Effector memory CD8-positive, alpha-beta T cell (primary cell): Measurements from ENCODE around the gene ATN1.
"Not testable (repeated sequence)": the region's sequence is repeated elsewhere in the genome, so short reads cannot be mapped to it uniquely, and the experiment has no call there.

Experiments
- ATAC-seq: fragments of 150-1000 bp; cut with Tn5 transposase; replicated peaks from 2 replicates; pipeline ENCODE4 v1.10.0; 2021; ENCODE audit warnings: mild to moderate bottlenecking, moderate library complexity
- DNase-seq, 3 experiments: peaks; one replicate each; pipeline ENCODE4 v3.0.0; 2021
- H3K27ac Mint-ChIP-seq, 2 donors: one replicate each; pipeline ENCODE4 v1.8.0; 2022; ENCODE audit warnings: mild to moderate bottlenecking in 2 of 2, mixed read lengths in 2 of 2, moderate library complexity in 2 of 2
- H3K27me3 Mint-ChIP-seq, 2 donors: one replicate each; pipeline ENCODE4 v1.8.0; 2022; ENCODE audit warnings: mixed read lengths in 2 of 2
- H3K36me3 Mint-ChIP-seq: one replicate; pipeline ENCODE4 v1.8.0; 2022; ENCODE audit warnings: mild to moderate bottlenecking, moderate library complexity, mixed read lengths; ENCODE audit not compliant: insufficient read depth
- H3K4me1 Mint-ChIP-seq, 2 donors: one replicate each; pipeline ENCODE4 v1.8.0; 2022; ENCODE audit warnings: low read depth in 2 of 2, mixed read lengths in 2 of 2
- H3K4me3 Mint-ChIP-seq, 2 donors: one replicate each; pipeline ENCODE4 v1.8.0; 2022; ENCODE audit warnings: mild to moderate bottlenecking in 2 of 2, mixed read lengths in 2 of 2, moderate library complexity in 2 of 2
- H3K9me3 Mint-ChIP-seq, 2 donors: one replicate each; pipeline ENCODE4 v1.8.0; 2022; ENCODE audit warnings: mixed read lengths in 2 of 2
- total RNA-seq, 9 experiments: gene quantifications; one replicate each; lab custom pipeline; 2026; lab: John Stamatoyannopoulos, UW

ATN1 gene
- 10.3 to 19.1 (median 13.4) reads per million in 9 experiments for total RNA-seq

- Mint-ChIP-seq H3K9me3 (no peaks in the 10 kb centered on the region), H3K27me3 (no peaks in the 10 kb centered on the region), H3K4me1 (peaks cover 26 to 37% of the 10 kb centered on the region in 2 donors), H3K36me3 (peaks cover 23% of the 10 kb centered on the region), H3K4me3 (peak within 1 kb of the TSS; percentile 85 to 97), H3K27ac (peak within 1 kb of the TSS; percentile 90 to 99)
- DNase-seq (no peak), ATAC-seq (peak; percentile 43)
Measured at GRCh38 chr12:6927379-6928021, at the start of gene ATN1. ATN1 (plus strand) TSS chr12:6927959; CDS start chr12:6934002, 6,043 bp downstream.

DNA sequence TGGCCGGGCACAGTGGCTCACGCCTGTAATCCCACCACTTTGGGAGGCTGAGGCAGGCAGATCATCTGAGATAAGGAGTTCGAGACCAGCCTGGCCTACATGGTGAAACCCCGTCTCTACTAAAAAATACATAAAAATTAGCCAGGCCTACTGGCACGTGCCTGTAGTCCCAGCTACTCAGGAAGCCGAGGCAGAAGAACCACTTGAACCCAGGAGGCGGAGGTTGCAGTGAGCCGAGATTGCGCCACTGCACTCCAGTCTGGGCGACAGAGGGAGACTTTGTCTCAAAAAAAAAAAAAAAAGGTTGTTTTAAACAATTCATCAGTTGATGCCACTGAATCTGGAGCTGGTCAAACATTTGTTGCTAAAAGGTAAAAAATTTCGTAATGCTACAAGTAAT is 47.9 kb upstream of the ATN1 start:
- H3K4me3 Mint-ChIP-seq, ATAC-seq, H3K4me1 Mint-ChIP-seq, H3K27me3 Mint-ChIP-seq, H3K9me3 Mint-ChIP-seq, H3K36me3 Mint-ChIP-seq, DNase-seq, H3K27ac Mint-ChIP-seq: not testable (repeated sequence)

DNA sequence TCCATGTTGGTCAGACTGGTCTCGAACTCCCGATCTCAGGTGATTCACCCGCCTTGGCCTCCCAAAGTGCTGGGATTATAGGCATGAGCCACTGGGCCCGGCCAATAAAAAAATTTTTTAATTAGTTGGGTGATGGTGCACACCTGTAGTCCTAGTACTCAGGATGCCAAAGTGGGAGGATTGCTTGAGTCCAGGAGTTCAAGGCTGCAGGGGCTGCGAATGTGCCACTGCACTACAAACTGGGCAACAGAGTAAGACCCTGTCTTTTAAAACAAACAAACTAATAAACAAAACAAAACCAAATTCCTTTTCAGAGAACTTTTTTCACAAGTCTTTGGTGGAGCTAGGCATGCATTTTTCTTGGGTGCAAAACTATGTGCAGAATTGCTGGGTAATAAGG is 44.5 kb upstream of the ATN1 start:
- no peaks in the 10 kb centered on the region for H3K4me1 Mint-ChIP-seq
- H3K4me3 Mint-ChIP-seq: no peak overlapping the region
- no peaks in the 10 kb centered on the region for H3K9me3 Mint-ChIP-seq
- ATAC-seq: no peak
- H3K27ac Mint-ChIP-seq: no peak overlapping the region
- DNase-seq: no peak
- no peaks in the 10 kb centered on the region for H3K27me3 Mint-ChIP-seq
- no peaks in the 10 kb centered on the region for H3K36me3 Mint-ChIP-seq

GRCh38 chr12:6883683-6884082 is 44.1 kb upstream of the ATN1 start:
- Mint-ChIP-seq H3K27me3 (no peaks in the 10 kb centered on the region), H3K4me3 (no peak overlapping the region), H3K27ac (no peak overlapping the region), H3K36me3 (no peaks in the 10 kb centered on the region), H3K9me3 (no peaks in the 10 kb centered on the region), H3K4me1 (no peaks in the 10 kb centered on the region)
- ATAC-seq: no peak
- DNase-seq: no peak

GRCh38 chr12:6884539-6884938 is 43.2 kb upstream of the ATN1 start:
- no peaks in the 10 kb centered on the region for H3K36me3 Mint-ChIP-seq
- no peak overlapping the region for H3K4me3 Mint-ChIP-seq
- no peak for DNase-seq

DNA sequence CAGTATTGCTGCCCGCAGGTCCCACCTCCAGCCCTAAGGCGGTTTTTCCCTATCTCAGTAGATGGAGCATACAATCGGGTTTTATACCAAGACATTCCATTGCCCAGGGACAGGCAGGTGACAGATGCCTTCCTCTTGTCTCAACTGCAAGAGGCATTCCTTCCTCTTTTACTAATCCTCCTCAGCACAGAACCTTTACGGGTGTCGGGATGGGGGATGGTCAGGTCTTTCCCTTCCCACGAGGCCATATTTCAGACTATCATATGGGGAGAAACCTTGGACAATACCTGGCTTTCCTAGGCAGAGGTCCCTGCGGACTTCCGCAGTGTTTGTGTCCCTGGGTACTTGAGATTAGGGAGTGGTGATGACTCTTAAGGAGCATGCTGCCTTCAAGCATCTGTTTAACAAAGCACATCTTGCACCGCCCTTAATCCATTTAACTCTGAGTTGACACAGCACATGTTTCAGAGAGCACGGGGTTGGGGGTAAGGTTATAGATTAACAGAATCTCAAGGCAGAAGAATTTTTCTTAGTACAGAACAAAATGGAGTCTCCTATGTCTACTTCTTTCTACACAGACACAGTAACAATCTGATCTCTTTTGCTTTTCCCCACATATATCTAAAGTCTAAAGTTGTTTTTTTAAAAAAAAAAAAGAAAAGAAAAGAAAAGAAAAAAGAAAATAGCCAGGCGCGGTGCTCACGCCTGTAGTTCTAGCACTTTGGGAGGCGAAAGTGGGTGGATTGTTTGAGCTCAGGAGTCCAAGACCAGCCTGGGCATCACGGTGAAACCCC is 41.4 kb upstream of the ATN1 start:
- H3K4me3 Mint-ChIP-seq, DNase-seq, H3K27me3 Mint-ChIP-seq, H3K27ac Mint-ChIP-seq, H3K9me3 Mint-ChIP-seq, ATAC-seq, H3K36me3 Mint-ChIP-seq, H3K4me1 Mint-ChIP-seq: not testable (repeated sequence)

More at GRCh38 chr12:6884539-6884938, 43.2 kb upstream of the ATN1 start:
- H3K27me3 Mint-ChIP-seq: no peaks in the 10 kb centered on the region
- no peak overlapping the region for H3K27ac Mint-ChIP-seq
- ATAC-seq: no peak
- H3K9me3 Mint-ChIP-seq: no peaks in the 10 kb centered on the region
- H3K4me1 Mint-ChIP-seq: no peaks in the 10 kb centered on the region

DNA sequence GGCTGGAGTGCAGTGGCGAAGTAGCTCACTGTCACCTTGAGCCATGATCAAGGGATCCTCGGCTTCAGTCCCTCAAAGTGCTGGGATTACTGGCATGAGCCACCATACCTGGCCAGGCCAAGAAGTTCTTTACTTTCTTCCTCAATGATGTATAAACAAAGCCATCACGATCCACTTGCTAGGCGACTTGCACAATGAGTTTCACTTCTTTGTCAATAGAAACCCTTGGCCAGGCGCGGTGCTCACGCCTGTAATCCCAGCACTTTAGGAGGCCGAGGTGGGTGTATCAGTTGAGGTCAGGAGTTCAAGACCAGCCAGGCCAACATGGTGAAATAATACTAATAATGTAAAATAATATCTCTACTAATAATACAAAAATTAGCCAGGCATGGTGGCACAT is 40.3 kb upstream of the ATN1 start:
- Mint-ChIP-seq H3K4me1 (peaks cover 0 to 11% of the 10 kb centered on the region in 2 donors), H3K27me3 (no peaks in the 10 kb centered on the region), H3K27ac (no peak overlapping the region), H3K36me3 (no peaks in the 10 kb centered on the region), H3K4me3 (no peak overlapping the region), H3K9me3 (no peaks in the 10 kb centered on the region)
- ATAC-seq: no peak
- DNase-seq: no peak

DNA sequence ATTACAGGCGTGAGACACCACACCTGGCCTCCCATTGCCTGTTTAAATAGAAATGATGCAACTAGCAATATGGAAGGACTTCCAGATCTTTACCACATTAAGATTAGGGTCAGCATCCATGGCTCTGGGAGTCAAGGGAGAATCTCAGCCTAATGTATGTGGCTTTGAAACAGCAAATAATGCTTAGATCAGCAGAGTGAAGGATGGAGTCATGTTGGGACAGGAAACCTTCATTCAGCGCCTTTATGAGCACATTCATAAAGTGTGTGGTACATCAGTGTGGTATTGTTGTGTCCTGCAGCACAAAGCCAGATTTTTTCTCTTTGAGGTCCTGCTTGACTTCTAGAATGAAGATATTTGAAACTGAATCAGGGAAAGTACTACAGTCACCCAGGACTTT is 39.4 kb upstream of the ATN1 start:
- Mint-ChIP-seq H3K9me3 (no peaks in the 10 kb centered on the region), H3K27ac (no peak overlapping the region), H3K4me1 (peaks cover 0 to 11% of the 10 kb centered on the region in 2 donors), H3K27me3 (no peaks in the 10 kb centered on the region), H3K4me3 (no peak overlapping the region), H3K36me3 (no peaks in the 10 kb centered on the region)
- ATAC-seq: no peak
- DNase-seq: no peak

- not testable (repeated sequence) for DNase-seq, H3K36me3 Mint-ChIP-seq, H3K4me3 Mint-ChIP-seq, H3K9me3 Mint-ChIP-seq, ATAC-seq, H3K27ac Mint-ChIP-seq, H3K27me3 Mint-ChIP-seq
- peaks cover 0 to 11% of the 10 kb centered on the region in 2 donors for H3K4me1 Mint-ChIP-seq
Measured at GRCh38 chr12:6888794-6889193, 39.0 kb upstream of the ATN1 start.

DNA sequence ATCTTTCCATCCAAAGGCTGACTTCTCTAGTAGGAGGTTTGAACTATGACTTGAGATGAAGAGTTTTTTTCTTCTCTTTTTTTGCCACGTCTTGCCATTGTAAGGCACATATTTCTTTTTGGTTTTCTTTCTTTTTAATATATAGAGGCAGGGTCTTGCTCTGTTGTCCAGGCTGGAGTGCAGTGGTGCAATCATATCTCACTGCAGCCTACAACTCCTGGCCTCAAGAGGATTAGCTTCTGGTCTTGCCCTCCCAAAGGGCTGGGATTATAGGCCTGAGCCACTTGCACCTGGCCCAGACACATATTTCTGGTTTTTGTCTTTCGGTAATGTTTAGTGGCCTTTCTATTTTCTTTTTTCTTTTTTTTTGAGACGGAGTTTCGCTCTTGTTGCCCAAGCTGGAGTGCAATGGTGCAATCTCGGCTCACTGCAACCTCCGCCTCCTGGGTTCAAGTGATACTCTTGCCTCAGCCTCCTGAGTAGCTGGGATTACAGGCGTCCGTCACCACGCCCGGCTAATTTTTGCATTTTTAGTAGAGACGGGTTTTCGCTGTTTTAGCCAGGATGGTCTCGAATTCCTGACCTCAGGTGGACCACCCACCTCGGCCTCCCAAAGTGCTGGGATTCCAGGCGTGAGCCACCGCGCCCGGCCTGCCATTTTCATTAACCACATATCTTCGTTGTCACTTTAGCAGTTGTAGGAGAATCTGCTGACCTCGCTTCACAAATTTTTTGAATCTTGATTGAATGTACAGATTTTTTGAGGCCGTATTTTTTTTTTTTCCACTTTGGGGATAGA is 37.8 kb upstream of the ATN1 start:
- Mint-ChIP-seq H3K27ac (peak overlapping the region in 1 of 2 donors; percentile 96), H3K4me1 (peaks cover 0 to 11% of the 10 kb centered on the region in 2 donors), H3K4me3 (peak overlapping the region; percentile 80 to 89)
- not testable (repeated sequence) for H3K27me3 Mint-ChIP-seq, DNase-seq, H3K9me3 Mint-ChIP-seq, H3K36me3 Mint-ChIP-seq, ATAC-seq

DNA sequence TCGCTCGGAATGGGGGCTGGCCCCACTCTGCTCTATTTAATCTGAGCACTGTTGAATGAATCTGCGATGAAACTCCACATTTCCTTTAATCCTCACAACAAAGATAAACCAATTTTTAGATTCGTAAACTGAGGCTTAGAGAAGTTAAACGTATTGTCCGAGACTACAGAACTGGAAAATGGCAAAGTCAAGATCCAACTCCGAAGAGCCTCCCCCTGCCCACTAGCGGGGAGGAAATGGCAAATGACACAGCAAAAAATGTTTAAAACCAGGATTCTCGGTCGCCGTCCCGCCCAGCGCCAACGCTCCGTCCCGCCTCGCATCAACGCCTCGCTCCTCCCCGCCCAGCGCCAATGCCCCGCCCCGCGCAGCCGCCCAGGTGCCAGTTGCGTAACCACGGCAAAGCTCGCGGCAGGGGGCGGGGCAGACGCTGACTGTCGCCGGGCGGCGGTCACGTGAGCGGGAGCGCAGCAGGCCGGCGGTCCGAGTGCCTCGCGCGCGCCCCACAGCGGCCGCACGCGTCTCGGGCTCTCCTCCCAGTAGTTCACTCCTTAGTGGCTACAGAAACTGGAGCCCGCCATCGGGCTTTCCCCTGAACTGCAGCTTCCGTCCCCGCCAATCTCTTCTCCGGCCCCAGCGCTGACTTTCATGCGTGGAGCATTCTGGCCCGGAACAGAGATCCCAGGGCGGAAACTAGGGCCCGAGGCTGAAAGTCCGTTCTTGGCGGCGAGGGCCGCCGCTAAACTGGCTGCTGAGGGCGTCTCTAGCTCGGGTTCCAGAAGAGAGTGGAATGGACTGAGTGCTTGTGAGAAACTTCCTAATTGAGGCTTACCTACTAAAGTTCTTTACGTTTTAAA is 36.7 kb upstream of the ATN1 start:
- no peaks in the 10 kb centered on the region for H3K36me3 Mint-ChIP-seq
- H3K27ac Mint-ChIP-seq: peak overlapping the region; percentile 94 to 96
- DNase-seq (peak; percentile 97 to 99 (median 99)), ATAC-seq (peak; percentile 95)
- H3K9me3 Mint-ChIP-seq: no peaks in the 10 kb centered on the region
- peaks cover 0 to 11% of the 10 kb centered on the region in 2 donors for H3K4me1 Mint-ChIP-seq
- no peaks in the 10 kb centered on the region for H3K27me3 Mint-ChIP-seq
- peak overlapping the region; percentile 80 to 89 for H3K4me3 Mint-ChIP-seq

DNA sequence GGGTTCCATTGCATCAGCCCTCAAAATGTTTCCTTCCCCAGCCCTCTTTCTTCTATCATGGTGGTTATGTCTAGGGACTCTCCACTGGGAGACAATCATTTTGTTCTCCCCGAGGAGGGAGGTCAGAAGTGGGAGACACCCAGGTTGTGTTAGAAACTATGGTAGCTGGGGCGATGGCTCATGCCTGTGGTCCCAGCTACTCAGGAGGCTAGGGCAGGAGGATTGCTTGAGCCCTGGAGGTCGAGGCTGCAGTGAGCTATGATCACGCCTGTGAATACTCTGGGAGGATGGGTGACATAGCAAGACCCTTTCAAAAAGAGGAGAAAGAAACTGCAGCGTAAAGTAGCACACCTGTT is 36.1 kb upstream of the ATN1 start:
- Mint-ChIP-seq H3K4me1 (peaks cover 0 to 11% of the 10 kb centered on the region in 2 donors), H3K9me3 (no peaks in the 10 kb centered on the region), H3K27ac (peak overlapping the region; percentile 94 to 96), H3K4me3 (peak overlapping the region; percentile 80 to 89), H3K36me3 (no peaks in the 10 kb centered on the region), H3K27me3 (no peaks in the 10 kb centered on the region)
- DNase-seq (no peak), ATAC-seq (no peak)

DNA sequence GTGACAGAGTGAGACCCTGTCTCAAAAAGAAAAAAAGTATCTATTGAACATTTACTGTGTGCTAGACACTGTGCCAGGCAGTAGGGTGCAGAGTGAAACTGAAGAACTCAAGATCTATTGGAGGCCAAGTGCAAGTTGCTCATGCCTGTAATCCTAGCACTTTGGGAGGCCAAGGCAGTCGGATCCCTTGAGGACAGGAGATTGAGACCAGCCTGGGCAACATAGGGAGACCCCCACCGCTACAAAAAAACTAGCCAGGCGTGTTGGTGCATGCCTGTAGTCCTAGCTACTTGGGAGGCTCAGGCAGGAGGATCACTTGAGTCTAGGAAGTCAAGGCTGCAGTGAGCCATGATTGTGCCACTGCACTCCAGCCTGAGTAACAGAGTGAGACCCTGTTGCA is 35.1 kb upstream of the ATN1 start:
- DNase-seq, H3K9me3 Mint-ChIP-seq, H3K27me3 Mint-ChIP-seq, ATAC-seq, H3K36me3 Mint-ChIP-seq: not testable (repeated sequence)
- Mint-ChIP-seq H3K4me3 (peak overlapping the region in 1 of 2 donors; percentile 80), H3K4me1 (peaks cover 0 to 11% of the 10 kb centered on the region in 2 donors), H3K27ac (peak overlapping the region in 1 of 2 donors; percentile 96)
